ENCODE results near the gene CRIP1. TPM values are rescaled to one million over a fixed set of nuclear protein-coding genes. Genes with fewer than 3 reads are reported as not detected.
A peak's percentile ranks its signal among the peaks of the same experiment; 100 is the strongest.

CRIP1 gene
- total RNA-seq, 1 experiment from 2014 or later = 5.4 TPM

GRCh38 chr14:105479431-105480158 is 7.1 kb upstream of the CRIP1 start:
- H3K36me3 ChIP-seq (replicated peaks; ENCODE audit: control insufficient read depth, insufficient read depth, low read length) = no peaks in the 10 kb centered on the region
- peak; percentile 82 for DNase-seq
- peaks cover 83% of the 10 kb centered on the region for H3K27me3 ChIP-seq (ENCODE audit: control insufficient read depth, insufficient read depth, low read length)
- H3K4me3 ChIP-seq (ENCODE audit: insufficient read depth, low read depth, low read length) = peak overlapping the region; percentile 5; the same call in 1 of the 2 replicates

GRCh38 chr14:105480199-105480746 is 6.4 kb upstream of the CRIP1 start:
- Histone ChIP-seq H3K36me3 (replicated peaks; ENCODE audit: control insufficient read depth, insufficient read depth, low read length) (no peaks in the 10 kb centered on the region), H3K27me3 (ENCODE audit: control insufficient read depth, insufficient read depth, low read length) (peaks cover 81% of the 10 kb centered on the region), H3K4me3 (ENCODE audit: insufficient read depth, low read depth, low read length) (no peak overlapping the region)
- DNase-seq = no peak

- H3K4me3 ChIP-seq (ENCODE audit: insufficient read depth, low read depth, low read length) = peak overlapping the region; percentile 21; the same call in 1 of the 2 replicates
- H3K27me3 ChIP-seq (ENCODE audit: control insufficient read depth, insufficient read depth, low read length) = peaks cover 81% of the 10 kb centered on the region
- peak; percentile 98 for DNase-seq
- no peaks in the 10 kb centered on the region for H3K36me3 ChIP-seq (replicated peaks; ENCODE audit: control insufficient read depth, insufficient read depth, low read length)
Measured at GRCh38 chr14:105480807-105481801, 5.6 kb upstream of the CRIP1 start.

GRCh38 chr14:105481886-105482457 is 4.7 kb upstream of the CRIP1 start:
- H3K4me3 ChIP-seq (ENCODE audit: insufficient read depth, low read depth, low read length) = no peak overlapping the region
- H3K36me3 ChIP-seq (replicated peaks; ENCODE audit: control insufficient read depth, insufficient read depth, low read length) = no peaks in the 10 kb centered on the region
- H3K27me3 ChIP-seq (ENCODE audit: control insufficient read depth, insufficient read depth, low read length) = peaks cover 81% of the 10 kb centered on the region
- DNase-seq = peak; percentile 96

GRCh38 chr14:105482486-105483110 is 4.1 kb upstream of the CRIP1 start:
- H3K36me3 ChIP-seq (replicated peaks; ENCODE audit: control insufficient read depth, insufficient read depth, low read length) = no peaks in the 10 kb centered on the region
- H3K4me3 ChIP-seq (ENCODE audit: insufficient read depth, low read depth, low read length) = no peak overlapping the region
- DNase-seq = no peak
- H3K27me3 ChIP-seq (ENCODE audit: control insufficient read depth, insufficient read depth, low read length) = peaks cover 81% of the 10 kb centered on the region

GRCh38 chr14:105483300-105484068 is 3.2 kb upstream of the CRIP1 start:
- H3K27me3 ChIP-seq (ENCODE audit: control insufficient read depth, insufficient read depth, low read length) = peaks cover 81% of the 10 kb centered on the region
- no peak for DNase-seq

GRCh38 chr14:105484069-105484996 is 2.4 kb upstream of the CRIP1 start:
- no peaks in the 10 kb centered on the region for H3K36me3 ChIP-seq (replicated peaks; ENCODE audit: control insufficient read depth, insufficient read depth, low read length)
- no peak for DNase-seq
- peaks cover 82% of the 10 kb centered on the region for H3K27me3 ChIP-seq (ENCODE audit: control insufficient read depth, insufficient read depth, low read length)
- no peak overlapping the region for H3K4me3 ChIP-seq (ENCODE audit: insufficient read depth, low read depth, low read length)

More at GRCh38 chr14:105483300-105484068, 3.2 kb upstream of the CRIP1 start:
- Histone ChIP-seq H3K36me3 (replicated peaks; ENCODE audit: control insufficient read depth, insufficient read depth, low read length) (no peaks in the 10 kb centered on the region), H3K4me3 (ENCODE audit: insufficient read depth, low read depth, low read length) (no peak overlapping the region)

- Histone ChIP-seq H3K4me3 (ENCODE audit: insufficient read depth, low read depth, low read length) (no peak overlapping the region), H3K27me3 (ENCODE audit: control insufficient read depth, insufficient read depth, low read length) (peaks cover 79% of the 10 kb centered on the region), H3K36me3 (replicated peaks; ENCODE audit: control insufficient read depth, insufficient read depth, low read length) (no peaks in the 10 kb centered on the region)
- no peak for DNase-seq
Measured at GRCh38 chr14:105484997-105485393, 1.7 kb upstream of the CRIP1 start.

GRCh38 chr14:105485739-105486162 is 935 bp upstream of the CRIP1 start:
- H3K4me3 ChIP-seq (ENCODE audit: insufficient read depth, low read depth, low read length) = no peak overlapping the region; the same call in 1 of the 2 replicates
- no peaks in the 10 kb centered on the region for H3K36me3 ChIP-seq (replicated peaks; ENCODE audit: control insufficient read depth, insufficient read depth, low read length)
- peak; percentile 97 for DNase-seq
- peaks cover 72% of the 10 kb centered on the region for H3K27me3 ChIP-seq (ENCODE audit: control insufficient read depth, insufficient read depth, low read length)

GRCh38 chr14:105486974-105487448 is 325 bp downstream of the CRIP1 start:
- H3K4me3 ChIP-seq (ENCODE audit: insufficient read depth, low read depth, low read length) = peak overlapping the region; percentile 35
- no peaks in the 10 kb centered on the region for H3K36me3 ChIP-seq (replicated peaks; ENCODE audit: control insufficient read depth, insufficient read depth, low read length)
- DNase-seq = peak; percentile 86
- peaks cover 63% of the 10 kb centered on the region for H3K27me3 ChIP-seq (ENCODE audit: control insufficient read depth, insufficient read depth, low read length)

GRCh38 chr14:105487449-105487985 is 831 bp downstream of the CRIP1 start:
- no peak for DNase-seq
- Histone ChIP-seq H3K36me3 (replicated peaks; ENCODE audit: control insufficient read depth, insufficient read depth, low read length) (no peaks in the 10 kb centered on the region), H3K4me3 (ENCODE audit: insufficient read depth, low read depth, low read length) (peak overlapping the region; percentile 35), H3K27me3 (ENCODE audit: control insufficient read depth, insufficient read depth, low read length) (peaks cover 59% of the 10 kb centered on the region)

All from H7 (cell line).